Rectal smooth muscle tissue (tissue), 1 donor: Measurements from ENCODE around the gene ANKRD63.

Experiments
- H3K27ac ChIP-seq: one replicate; pipeline ENCODE4 v1.7.0; 2013; ENCODE audit warnings: low read depth, low read length, inconsistent platforms
- H3K27me3 ChIP-seq: one replicate; pipeline ENCODE4 v1.7.0; 2013; ENCODE audit warnings: low read length; ENCODE audit not compliant: control insufficient read depth, insufficient read depth
- H3K36me3 ChIP-seq: one replicate; pipeline ENCODE4 v1.7.0; 2013; ENCODE audit warnings: low read length; ENCODE audit not compliant: control insufficient read depth, insufficient read depth
- H3K4me1 ChIP-seq: one replicate; pipeline ENCODE4 v1.7.0; 2013; ENCODE audit warnings: low read length; ENCODE audit not compliant: control insufficient read depth, insufficient read depth
- H3K4me3 ChIP-seq: one replicate; pipeline ENCODE4 v1.7.0; 2013; ENCODE audit warnings: low read length
- H3K9ac ChIP-seq: one replicate; pipeline ENCODE4 v1.7.0; 2013; ENCODE audit warnings: low read length

Gene ANKRD63

GRCh38 chr15:40310001-40310959 is 27.4 kb upstream of the ANKRD63 start:
- no peaks in the 10 kb centered on the region for H3K36me3 ChIP-seq
- no peaks in the 10 kb centered on the region for H3K27me3 ChIP-seq
- H3K4me1 ChIP-seq = no peaks in the 10 kb centered on the region
- H3K27ac ChIP-seq = no peak overlapping the region
- H3K9ac ChIP-seq = no peak overlapping the region
- H3K4me3 ChIP-seq = no peak overlapping the region

GRCh38 chr15:40309344-40309862 is 26.5 kb upstream of the ANKRD63 start:
- no peak overlapping the region for H3K4me3 ChIP-seq
- no peaks in the 10 kb centered on the region for H3K27me3 ChIP-seq
- no peak overlapping the region for H3K9ac ChIP-seq
- no peaks in the 10 kb centered on the region for H3K4me1 ChIP-seq
- H3K27ac ChIP-seq = no peak overlapping the region
- H3K36me3 ChIP-seq = no peaks in the 10 kb centered on the region

GRCh38 chr15:40307421-40308211 is 24.8 kb upstream of the ANKRD63 start, which contains the start of gene PLCB2:
PLCB2 (minus strand) TSS chr15:40307935; CDS start chr15:40307672, 263 bp downstream.
- no peak within 1 kb of the TSS for H3K27ac ChIP-seq
- H3K4me3 ChIP-seq = peak within 1 kb of the TSS; percentile 61
- H3K9ac ChIP-seq = peak within 1 kb of the TSS; percentile 61
- no peaks in the 10 kb centered on the region for H3K4me1 ChIP-seq
- H3K36me3 ChIP-seq = peaks cover 2% of the 10 kb centered on the region
- H3K27me3 ChIP-seq = no peaks in the 10 kb centered on the region

GRCh38 chr15:40306908-40307307 is 24.0 kb upstream of the ANKRD63 start:
- no peaks in the 10 kb centered on the region for H3K27me3 ChIP-seq
- H3K36me3 ChIP-seq = peaks cover 2% of the 10 kb centered on the region
- H3K27ac ChIP-seq = no peak overlapping the region
- peak overlapping the region; percentile 34 for H3K4me3 ChIP-seq
- no peaks in the 10 kb centered on the region for H3K4me1 ChIP-seq
- no peak overlapping the region for H3K9ac ChIP-seq

- Histone ChIP-seq H3K4me3 (peak overlapping the region; percentile 34), H3K9ac (no peak overlapping the region), H3K27me3 (no peaks in the 10 kb centered on the region), H3K27ac (no peak overlapping the region), H3K36me3 (peaks cover 2% of the 10 kb centered on the region), H3K4me1 (no peaks in the 10 kb centered on the region)
Measured at GRCh38 chr15:40306371-40306770, 23.5 kb upstream of the ANKRD63 start.

GRCh38 chr15:40305281-40305680 is 22.4 kb upstream of the ANKRD63 start:
- peaks cover 2% of the 10 kb centered on the region for H3K36me3 ChIP-seq
- H3K4me1 ChIP-seq = no peaks in the 10 kb centered on the region
- H3K27me3 ChIP-seq = no peaks in the 10 kb centered on the region
- H3K27ac ChIP-seq = no peak overlapping the region
- H3K4me3 ChIP-seq = no peak overlapping the region
- H3K9ac ChIP-seq = no peak overlapping the region

GRCh38 chr15:40303576-40303975 is 20.7 kb upstream of the ANKRD63 start:
- Histone ChIP-seq H3K9ac (no peak overlapping the region), H3K4me3 (no peak overlapping the region), H3K4me1 (no peaks in the 10 kb centered on the region), H3K27ac (no peak overlapping the region), H3K36me3 (peaks cover 2% of the 10 kb centered on the region), H3K27me3 (no peaks in the 10 kb centered on the region)

GRCh38 chr15:40302981-40303380 is 20.1 kb upstream of the ANKRD63 start:
- Histone ChIP-seq H3K27me3 (no peaks in the 10 kb centered on the region), H3K36me3 (peaks cover 5% of the 10 kb centered on the region), H3K4me1 (no peaks in the 10 kb centered on the region), H3K9ac (no peak overlapping the region), H3K27ac (no peak overlapping the region), H3K4me3 (no peak overlapping the region)

- H3K4me3 ChIP-seq = no peak overlapping the region
- H3K36me3 ChIP-seq = peaks cover 5% of the 10 kb centered on the region
- no peak overlapping the region for H3K27ac ChIP-seq
- H3K27me3 ChIP-seq = no peaks in the 10 kb centered on the region
- H3K4me1 ChIP-seq = no peaks in the 10 kb centered on the region
- H3K9ac ChIP-seq = no peak overlapping the region
Measured at GRCh38 chr15:40302288-40302886, 19.5 kb upstream of the ANKRD63 start.

- H3K27me3 ChIP-seq = no peaks in the 10 kb centered on the region
- no peak overlapping the region for H3K9ac ChIP-seq
- no peak overlapping the region for H3K4me3 ChIP-seq
- H3K27ac ChIP-seq = no peak overlapping the region
- H3K4me1 ChIP-seq = no peaks in the 10 kb centered on the region
- H3K36me3 ChIP-seq = peaks cover 5% of the 10 kb centered on the region
Measured at GRCh38 chr15:40301467-40302179, 18.8 kb upstream of the ANKRD63 start.

GRCh38 chr15:40300771-40301170 is 17.9 kb upstream of the ANKRD63 start:
- H3K4me3 ChIP-seq = no peak overlapping the region
- no peak overlapping the region for H3K27ac ChIP-seq
- peaks cover 2% of the 10 kb centered on the region for H3K4me1 ChIP-seq
- no peak overlapping the region for H3K9ac ChIP-seq
- peaks cover 5% of the 10 kb centered on the region for H3K36me3 ChIP-seq
- H3K27me3 ChIP-seq = no peaks in the 10 kb centered on the region
